GM10266 (cell line): ENCODE data around the gene ABHD17C.
"Not testable (repeated sequence)": the region's sequence is repeated elsewhere in the genome, so short reads cannot be mapped to it uniquely, and the experiment has no call there.

Source experiments
- DNase-seq: peaks from one replicate; pipeline ENCODE4 v3.0.0; 2012; ENCODE audit errors: extremely low spot score
- TF ChIP-seq, protein P1 (sequence below): IDR thresholded peaks from 2 replicates; pipeline ENCODE4 v1.5.1; 2012; ENCODE audit warnings: mild to moderate bottlenecking, low read depth; ENCODE audit not compliant: control insufficient read depth, insufficient read depth; ENCODE audit errors: missing control alignments

Gene ABHD17C

DNA sequence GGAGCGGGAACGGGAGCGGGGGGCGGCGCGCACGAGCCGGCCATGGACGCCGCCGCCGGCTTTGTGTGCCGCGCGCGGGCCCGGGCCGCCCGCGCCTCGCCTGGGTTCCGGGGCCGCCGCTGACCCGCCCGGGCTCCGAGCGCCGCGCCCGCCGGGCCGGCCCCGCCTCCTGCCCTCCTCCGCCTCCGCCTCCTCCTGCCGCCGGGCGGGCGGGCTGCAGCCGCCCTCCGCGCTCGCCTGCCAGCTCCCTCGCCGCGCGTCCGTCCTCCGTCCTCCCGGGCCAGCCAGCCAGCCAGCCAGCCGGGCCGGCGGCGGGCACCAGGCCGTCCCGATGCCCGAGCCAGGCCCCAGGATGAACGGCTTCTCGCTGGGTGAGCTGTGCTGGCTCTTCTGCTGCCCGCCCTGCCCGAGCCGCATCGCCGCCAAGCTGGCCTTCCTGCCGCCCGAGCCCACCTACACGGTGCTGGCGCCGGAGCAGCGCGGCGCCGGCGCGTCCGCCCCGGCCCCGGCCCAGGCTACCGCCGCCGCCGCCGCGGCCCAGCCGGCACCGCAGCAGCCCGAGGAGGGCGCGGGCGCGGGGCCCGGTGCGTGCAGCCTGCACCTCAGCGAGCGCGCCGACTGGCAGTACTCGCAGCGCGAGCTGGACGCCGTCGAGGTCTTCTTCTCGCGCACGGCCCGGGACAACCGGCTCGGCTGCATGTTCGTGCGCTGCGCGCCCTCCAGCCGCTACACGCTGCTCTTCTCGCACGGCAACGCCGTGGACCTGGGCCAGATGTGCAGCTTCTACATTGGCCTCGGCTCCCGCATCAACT lies at the start of gene ABHD17C:
Gene ABHD17C, plus strand, starts transcription at position 212 of the 812 bp plus-strand sequence. Its CDS starts 120 bp downstream, at position 332.
- DNase-seq = peak; percentile 87
- TF ChIP-seq, protein P1, sequence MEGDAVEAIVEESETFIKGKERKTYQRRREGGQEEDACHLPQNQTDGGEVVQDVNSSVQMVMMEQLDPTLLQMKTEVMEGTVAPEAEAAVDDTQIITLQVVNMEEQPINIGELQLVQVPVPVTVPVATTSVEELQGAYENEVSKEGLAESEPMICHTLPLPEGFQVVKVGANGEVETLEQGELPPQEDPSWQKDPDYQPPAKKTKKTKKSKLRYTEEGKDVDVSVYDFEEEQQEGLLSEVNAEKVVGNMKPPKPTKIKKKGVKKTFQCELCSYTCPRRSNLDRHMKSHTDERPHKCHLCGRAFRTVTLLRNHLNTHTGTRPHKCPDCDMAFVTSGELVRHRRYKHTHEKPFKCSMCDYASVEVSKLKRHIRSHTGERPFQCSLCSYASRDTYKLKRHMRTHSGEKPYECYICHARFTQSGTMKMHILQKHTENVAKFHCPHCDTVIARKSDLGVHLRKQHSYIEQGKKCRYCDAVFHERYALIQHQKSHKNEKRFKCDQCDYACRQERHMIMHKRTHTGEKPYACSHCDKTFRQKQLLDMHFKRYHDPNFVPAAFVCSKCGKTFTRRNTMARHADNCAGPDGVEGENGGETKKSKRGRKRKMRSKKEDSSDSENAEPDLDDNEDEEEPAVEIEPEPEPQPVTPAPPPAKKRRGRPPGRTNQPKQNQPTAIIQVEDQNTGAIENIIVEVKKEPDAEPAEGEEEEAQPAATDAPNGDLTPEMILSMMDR = no peak

DNA sequence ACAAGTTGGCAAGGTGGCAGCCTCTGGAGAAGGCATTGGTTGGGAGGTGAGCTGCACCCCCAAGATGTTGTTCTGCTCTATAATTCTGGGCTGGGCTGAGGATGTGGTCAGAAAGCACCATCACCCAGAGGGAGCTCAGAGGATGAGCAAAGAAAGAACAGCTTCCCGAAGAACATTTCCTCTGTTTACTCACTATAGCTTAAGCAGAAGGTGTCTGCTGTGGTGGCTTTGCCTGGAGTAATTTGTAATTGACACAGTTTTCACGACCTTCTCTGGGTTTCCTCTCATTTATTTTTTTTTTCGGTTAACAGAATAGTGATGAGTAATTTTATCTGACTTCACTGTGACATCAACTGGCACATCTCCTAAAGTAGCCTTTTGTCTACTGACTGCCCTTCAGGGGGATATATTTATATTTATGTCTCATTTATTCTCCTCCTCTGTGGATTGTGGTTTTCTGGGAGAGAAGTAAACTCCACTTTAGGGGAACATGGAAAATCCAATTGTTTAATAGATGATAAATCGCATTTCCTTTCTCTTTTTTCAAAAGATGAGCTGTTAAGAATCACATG lies 49.5 kb upstream of the ABHD17C start:
- no peak for DNase-seq
- TF ChIP-seq, protein P1 = no peak

DNA sequence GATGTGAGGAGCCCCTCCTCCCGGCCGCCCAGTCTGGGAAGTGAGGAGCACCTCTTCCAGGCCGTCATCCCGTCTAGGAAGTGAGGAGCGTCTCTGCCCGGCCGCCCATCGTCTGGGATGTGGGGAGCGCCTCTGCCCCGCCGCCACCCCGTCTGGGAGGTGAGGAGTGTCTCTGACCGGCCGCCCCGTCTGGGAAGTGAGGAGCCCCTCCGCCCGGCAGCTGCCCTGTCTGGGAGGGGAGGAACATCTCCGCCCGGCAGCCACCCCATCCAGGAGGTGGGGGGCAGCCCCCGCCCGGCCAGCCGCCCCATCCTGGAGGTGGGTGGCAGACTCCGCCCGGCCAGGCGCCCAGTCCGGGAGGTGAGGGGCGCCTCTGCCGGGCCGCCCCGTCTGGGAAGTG lies 47.7 kb upstream of the ABHD17C start:
- not testable (repeated sequence) for DNase-seq

DNA sequence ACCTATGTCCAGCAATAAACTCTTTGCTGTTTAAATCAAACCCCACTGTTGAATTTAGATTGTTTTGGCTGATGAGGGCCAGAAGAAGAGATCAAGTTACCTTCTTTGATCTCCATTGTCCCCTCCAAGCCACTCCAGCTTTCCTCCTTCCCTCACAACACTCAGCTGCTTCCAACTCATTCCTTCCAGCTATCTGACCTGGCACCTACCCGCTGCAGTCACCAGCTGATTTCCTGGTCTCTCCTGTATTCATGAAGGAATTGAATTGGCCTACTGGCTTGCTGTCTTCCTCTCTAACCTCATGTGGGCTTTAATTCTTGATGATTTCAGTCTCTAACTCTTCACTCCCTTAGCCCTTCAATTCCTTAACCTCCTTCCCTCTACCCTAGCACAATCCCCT lies 40.8 kb upstream of the ABHD17C start:
- TF ChIP-seq, protein P1 = no peak
- no peak for DNase-seq

DNA sequence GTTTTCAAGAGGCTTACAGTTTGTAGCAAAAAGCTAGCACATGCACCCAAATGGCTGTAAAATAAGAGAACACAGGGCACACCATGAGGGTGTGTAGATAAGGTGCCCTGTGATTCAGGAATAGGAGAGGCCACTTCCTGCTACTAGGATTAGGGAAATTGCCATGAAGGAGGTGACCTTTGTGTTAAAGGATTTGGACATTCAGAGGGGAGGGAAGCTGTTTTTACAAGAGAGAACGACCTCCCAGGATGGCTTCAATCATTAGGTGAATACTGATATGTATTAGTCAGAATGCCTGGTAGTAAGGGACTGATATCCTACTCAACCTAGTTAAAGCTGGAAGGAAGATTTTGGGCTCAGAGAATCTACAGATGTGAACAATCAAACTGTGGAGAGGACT lies 35.7 kb upstream of the ABHD17C start:
- TF ChIP-seq, protein P1 = no peak
- no peak for DNase-seq

DNA sequence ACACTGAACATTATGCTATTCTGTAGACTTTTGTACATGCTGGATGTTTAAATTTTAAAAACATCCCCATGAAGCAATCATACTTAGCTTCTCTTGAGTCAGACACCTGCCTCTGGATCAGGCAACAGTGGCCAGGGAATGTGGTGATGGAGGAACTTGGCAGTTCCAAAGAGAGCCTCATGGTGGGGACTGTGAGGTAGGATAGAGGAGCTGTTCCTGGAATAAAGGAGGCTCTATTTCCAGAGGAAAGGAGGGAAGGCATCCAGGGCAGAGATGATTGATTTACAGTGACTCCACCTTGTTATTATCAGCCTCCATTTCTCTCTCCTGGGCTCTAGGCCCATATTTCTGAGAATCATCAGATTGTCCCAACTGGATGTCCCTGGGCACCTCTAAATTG lies 35.0 kb upstream of the ABHD17C start:
- DNase-seq = no peak
- TF ChIP-seq, protein P1 = no peak

DNA sequence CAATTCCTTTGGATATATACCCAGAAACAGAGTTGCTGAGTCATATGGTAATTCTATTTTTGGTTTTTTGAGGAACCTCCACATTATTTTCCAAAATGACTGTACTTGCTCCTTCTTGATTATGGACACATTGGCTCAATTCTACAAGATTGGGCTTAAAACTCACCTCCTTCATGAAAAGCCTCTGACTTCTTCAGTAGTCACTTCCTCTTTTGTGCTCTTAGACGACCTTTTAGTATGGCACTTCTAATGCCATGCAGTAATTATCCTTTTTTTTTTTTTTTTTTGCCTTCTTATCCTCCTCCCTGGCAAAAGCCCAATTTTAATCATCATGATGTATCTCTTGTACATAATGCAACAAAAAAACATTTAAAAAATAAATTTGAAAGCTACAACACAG lies 33.0 kb upstream of the ABHD17C start:
- TF ChIP-seq, protein P1 = no peak
- no peak for DNase-seq
